ENCODE results near the gene TBC1D22A. TPM values are rescaled to one million over a fixed set of nuclear protein-coding genes. Genes with fewer than 3 reads are reported as not detected.

TBC1D22A gene
- total RNA-seq, 4 donors from 2014 or later, result 18.8 to 25.2 (median 23.1) TPM

GRCh38 chr22:46896166-46896565 lies 133.7 kb downstream of the TBC1D22A start:
- Histone ChIP-seq H3K4me3 (no peak overlapping the region), H3K4me1 (peaks cover 3% of the 10 kb centered on the region in 2 donors), H3K36me3 (peaks cover 0 to 5% of the 10 kb centered on the region in 2 donors), H3K27me3 (no peaks in the 10 kb centered on the region), H3K27ac (no peak overlapping the region), H3K9me3 (no peaks in the 10 kb centered on the region)
- no peak for ATAC-seq
- intact Hi-C loops (cut with DNase I; ENCODE audit: low total_unique reads) (no loop called here), in situ Hi-C loops (cut with MboI; ENCODE audit: low sequenced_read_pairs in 4 of 4) (no loop called here)
- no peak for DNase-seq
- TF ChIP-seq, protein P1, sequence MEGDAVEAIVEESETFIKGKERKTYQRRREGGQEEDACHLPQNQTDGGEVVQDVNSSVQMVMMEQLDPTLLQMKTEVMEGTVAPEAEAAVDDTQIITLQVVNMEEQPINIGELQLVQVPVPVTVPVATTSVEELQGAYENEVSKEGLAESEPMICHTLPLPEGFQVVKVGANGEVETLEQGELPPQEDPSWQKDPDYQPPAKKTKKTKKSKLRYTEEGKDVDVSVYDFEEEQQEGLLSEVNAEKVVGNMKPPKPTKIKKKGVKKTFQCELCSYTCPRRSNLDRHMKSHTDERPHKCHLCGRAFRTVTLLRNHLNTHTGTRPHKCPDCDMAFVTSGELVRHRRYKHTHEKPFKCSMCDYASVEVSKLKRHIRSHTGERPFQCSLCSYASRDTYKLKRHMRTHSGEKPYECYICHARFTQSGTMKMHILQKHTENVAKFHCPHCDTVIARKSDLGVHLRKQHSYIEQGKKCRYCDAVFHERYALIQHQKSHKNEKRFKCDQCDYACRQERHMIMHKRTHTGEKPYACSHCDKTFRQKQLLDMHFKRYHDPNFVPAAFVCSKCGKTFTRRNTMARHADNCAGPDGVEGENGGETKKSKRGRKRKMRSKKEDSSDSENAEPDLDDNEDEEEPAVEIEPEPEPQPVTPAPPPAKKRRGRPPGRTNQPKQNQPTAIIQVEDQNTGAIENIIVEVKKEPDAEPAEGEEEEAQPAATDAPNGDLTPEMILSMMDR (IDR thresholded peaks at IDR 0.05 in 4 of 5, conservative IDR thresholded peaks at IDR 0.05 in 1 of 5), result no peak
- TF ChIP-seq POLR2A (IDR thresholded peaks at IDR 0.05), result no peak

- Histone ChIP-seq H3K27ac (no peak overlapping the region), H3K27me3 (no peaks in the 10 kb centered on the region), H3K4me3 (no peak overlapping the region), H3K9me3 (no peaks in the 10 kb centered on the region), H3K36me3 (peaks cover 0 to 5% of the 10 kb centered on the region in 2 donors), H3K4me1 (peaks cover 3 to 6% of the 10 kb centered on the region in 2 donors)
- TF ChIP-seq, protein P1 (IDR thresholded peaks at IDR 0.05 in 4 of 5, conservative IDR thresholded peaks at IDR 0.05 in 1 of 5), result no peak
- TF ChIP-seq POLR2A (IDR thresholded peaks at IDR 0.05), result no peak
- ATAC-seq, result no peak
- in situ Hi-C loops (cut with MboI; ENCODE audit: low sequenced_read_pairs in 4 of 4), result no loop called here
- intact Hi-C loops (cut with DNase I; ENCODE audit: low total_unique reads), result no loop called here
- no peak for DNase-seq
Observed at GRCh38 chr22:46896568-46897245, 134.3 kb downstream of the TBC1D22A start.

DNA sequence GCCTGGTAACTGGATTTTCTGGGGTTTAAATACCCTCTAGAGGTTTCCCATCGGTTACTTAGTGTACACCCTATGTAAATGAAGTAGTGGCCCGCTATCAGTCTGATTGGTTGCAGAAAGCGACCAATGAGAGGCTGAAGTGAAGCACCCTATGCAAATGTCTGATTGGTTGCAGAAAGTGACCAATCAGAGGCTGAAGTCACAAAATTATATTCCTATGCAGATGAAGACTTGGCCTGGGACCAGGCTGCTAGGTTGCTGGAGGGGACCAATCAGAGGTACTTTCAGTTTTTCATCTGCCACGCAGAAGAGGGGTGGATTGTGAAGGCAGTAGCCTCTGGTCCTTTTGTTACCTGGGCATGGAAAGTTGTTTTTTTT lies 134.8 kb downstream of the TBC1D22A start:
- no peak overlapping the region for H3K4me3 ChIP-seq
- no peak overlapping the region for H3K27ac ChIP-seq
- H3K4me1 ChIP-seq, result peaks cover 3 to 6% of the 10 kb centered on the region in 2 donors
- peaks cover 0 to 5% of the 10 kb centered on the region in 2 donors for H3K36me3 ChIP-seq
- DNase-seq (no peak), ATAC-seq (no peak)
- TF ChIP-seq POLR2A (IDR thresholded peaks at IDR 0.05), result no peak
- TF ChIP-seq, protein P1 (IDR thresholded peaks at IDR 0.05 in 4 of 5, conservative IDR thresholded peaks at IDR 0.05 in 1 of 5), result no peak
- in situ Hi-C loops (cut with MboI; ENCODE audit: low sequenced_read_pairs in 4 of 4) (no loop called here), intact Hi-C loops (cut with DNase I; ENCODE audit: low total_unique reads) (no loop called here)
- H3K27me3 ChIP-seq, result no peaks in the 10 kb centered on the region
- H3K9me3 ChIP-seq, result no peaks in the 10 kb centered on the region

GRCh38 chr22:46900549-46900948 lies 138.1 kb downstream of the TBC1D22A start:
- H3K36me3 ChIP-seq, result no peaks in the 10 kb centered on the region
- no peak for DNase-seq
- intact Hi-C loops (cut with DNase I; ENCODE audit: low total_unique reads), result no loop called here
- H3K4me1 ChIP-seq, result peaks cover 0 to 6% of the 10 kb centered on the region in 2 donors
- in situ Hi-C loops (cut with MboI; ENCODE audit: low sequenced_read_pairs in 4 of 4), result no loop called here
- no peak for ATAC-seq
- TF ChIP-seq POLR2A (IDR thresholded peaks at IDR 0.05), result no peak
- TF ChIP-seq, protein P1 (IDR thresholded peaks at IDR 0.05 in 4 of 5, conservative IDR thresholded peaks at IDR 0.05 in 1 of 5), result no peak
- no peak overlapping the region for H3K4me3 ChIP-seq
- H3K9me3 ChIP-seq, result no peaks in the 10 kb centered on the region
- no peaks in the 10 kb centered on the region for H3K27me3 ChIP-seq
- H3K27ac ChIP-seq, result no peak overlapping the region

DNA sequence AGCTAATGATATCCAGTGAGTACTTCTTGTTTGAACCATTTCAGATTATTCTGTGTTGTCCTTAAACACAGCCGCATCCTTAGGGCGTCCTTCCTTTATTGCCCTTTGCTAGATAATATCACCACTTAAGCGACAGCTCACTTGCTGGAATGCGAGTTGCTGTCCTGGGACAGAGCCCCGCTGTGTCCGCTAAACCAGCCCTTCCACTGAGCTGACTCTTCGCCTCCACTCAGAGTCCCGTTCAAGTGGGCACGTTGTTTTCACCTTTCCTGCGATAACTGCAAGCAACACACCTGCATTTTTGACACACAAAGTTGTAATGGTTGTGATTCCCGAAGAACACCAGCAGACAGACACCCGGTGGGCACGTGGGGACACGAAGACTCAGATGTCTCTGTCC lies 140.0 kb downstream of the TBC1D22A start:
- Histone ChIP-seq H3K27ac (no peak overlapping the region), H3K4me3 (no peak overlapping the region), H3K27me3 (no peaks in the 10 kb centered on the region), H3K36me3 (no peaks in the 10 kb centered on the region), H3K4me1 (peaks cover 0 to 6% of the 10 kb centered on the region in 2 donors), H3K9me3 (no peaks in the 10 kb centered on the region)
- ATAC-seq (no peak), DNase-seq (no peak)
- in situ Hi-C loops (cut with MboI; ENCODE audit: low sequenced_read_pairs in 4 of 4) (no loop called here), intact Hi-C loops (cut with DNase I; ENCODE audit: low total_unique reads) (no loop called here)
- TF ChIP-seq, protein P1 (IDR thresholded peaks at IDR 0.05 in 4 of 5, conservative IDR thresholded peaks at IDR 0.05 in 1 of 5), result no peak
- no peak for TF ChIP-seq POLR2A (IDR thresholded peaks at IDR 0.05)

Measured in gastrocnemius medialis (tissue), 4 donors.